Measurements from ENCODE around the gene PRM3.

The PRM3 gene

GRCh38 chr16:11242658-11243057 lies 30.8 kb downstream of the PRM3 start:
- no peak for DNase-seq (ENCODE audit: low spot score)

GRCh38 chr16:11241480-11242204 lies 31.8 kb downstream of the PRM3 start:
- no peak for DNase-seq (ENCODE audit: low spot score)

- DNase-seq (ENCODE audit: low spot score): no peak
These were observed 32.6 kb downstream of the PRM3 start for GRCh38 chr16:11240636-11241473.

GRCh38 chr16:11239644-11240632 lies 33.5 kb downstream of the PRM3 start:
- DNase-seq (ENCODE audit: low spot score): no peak

- no peak for DNase-seq (ENCODE audit: low spot score)
These were observed 34.9 kb downstream of the PRM3 start for GRCh38 chr16:11238272-11239202.

GRCh38 chr16:11236461-11237254 lies 36.8 kb downstream of the PRM3 start:
- DNase-seq (ENCODE audit: low spot score): no peak

- DNase-seq (ENCODE audit: low spot score): no peak
These were observed 37.8 kb downstream of the PRM3 start for GRCh38 chr16:11235703-11235991.

GRCh38 chr16:11234884-11235702 lies 38.3 kb downstream of the PRM3 start:
- DNase-seq (ENCODE audit: low spot score): no peak

GRCh38 chr16:11233727-11234376 lies 39.6 kb downstream of the PRM3 start:
- DNase-seq (ENCODE audit: low spot score): peak; percentile 80

GRCh38 chr16:11232852-11233726 lies 40.3 kb downstream of the PRM3 start:
- peak; percentile 96 for DNase-seq (ENCODE audit: low spot score)

GRCh38 chr16:11232302-11232851 lies 41.1 kb downstream of the PRM3 start:
- no peak for DNase-seq (ENCODE audit: low spot score)

GRCh38 chr16:11231367-11231970 lies 42.0 kb downstream of the PRM3 start:
- DNase-seq (ENCODE audit: low spot score): no peak

GRCh38 chr16:11229906-11230305 lies 43.5 kb downstream of the PRM3 start:
- DNase-seq (ENCODE audit: low spot score): no peak

- no peak for DNase-seq (ENCODE audit: low spot score)
These were observed 44.0 kb downstream of the PRM3 start for GRCh38 chr16:11229432-11229831.

GRCh38 chr16:11225677-11226549 lies 47.5 kb downstream of the PRM3 start:
- DNase-seq (ENCODE audit: low spot score): no peak
